ENCODE results near the gene ARHGAP10.

Gene ARHGAP10

DNA sequence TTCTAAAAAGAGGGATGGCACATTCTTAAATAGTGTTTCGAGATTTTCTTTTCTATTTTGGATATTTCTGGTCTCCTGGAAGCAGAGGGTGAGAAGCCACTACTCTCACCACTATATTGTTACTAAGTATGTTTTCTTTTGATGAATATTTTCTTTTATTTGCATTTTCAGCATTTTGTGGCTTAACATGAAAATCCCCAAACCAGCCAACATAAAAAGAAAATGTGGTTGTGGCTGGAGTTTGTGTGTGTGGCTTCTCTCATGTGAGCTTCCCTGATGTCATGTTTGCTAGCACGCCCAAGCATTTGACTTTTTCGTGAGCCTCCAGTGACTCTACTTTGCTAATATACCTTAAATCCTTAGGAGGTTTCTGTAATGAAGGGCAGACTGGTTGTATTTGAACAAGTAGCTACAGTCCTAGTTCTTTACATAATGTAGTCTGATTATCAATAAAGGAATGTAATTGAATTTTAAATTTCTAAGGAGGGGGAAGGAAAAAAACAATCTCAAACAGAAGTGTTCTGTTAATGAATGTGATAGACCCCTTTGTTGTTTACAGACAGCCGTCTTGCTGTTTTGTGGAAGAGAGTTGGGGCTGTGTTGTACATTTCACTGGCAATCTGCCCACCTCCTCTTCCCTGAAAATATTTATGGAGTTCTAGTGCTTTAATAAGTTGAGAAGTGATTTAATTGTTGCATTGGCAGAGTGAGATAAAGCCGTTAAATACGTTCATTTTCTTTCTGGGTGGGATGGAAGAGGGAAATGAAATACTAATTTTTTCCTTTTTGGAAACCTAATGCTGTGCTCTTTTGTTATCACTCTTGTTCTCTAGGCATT, 114.6 kb downstream of the ARHGAP10 start:
- DNase-seq (ENCODE audit: extremely low spot score), result peak; percentile 48
- POLR2A ChIA-PET, result no interaction called here
- CTCF ChIA-PET, result interaction anchor here (1.2 to 16.9 kb wide), 10 partner anchors 10 to 256 kb away, joined by 3 to 210 read pairs (median 4); partner anchors contain the start of gene ARHGAP10
- TF ChIP-seq CTCF (IDR thresholded peaks at IDR 0.05; ENCODE audit: control extremely low read depth, extremely low read depth, low read depth, missing control alignments), result no peak

DNA sequence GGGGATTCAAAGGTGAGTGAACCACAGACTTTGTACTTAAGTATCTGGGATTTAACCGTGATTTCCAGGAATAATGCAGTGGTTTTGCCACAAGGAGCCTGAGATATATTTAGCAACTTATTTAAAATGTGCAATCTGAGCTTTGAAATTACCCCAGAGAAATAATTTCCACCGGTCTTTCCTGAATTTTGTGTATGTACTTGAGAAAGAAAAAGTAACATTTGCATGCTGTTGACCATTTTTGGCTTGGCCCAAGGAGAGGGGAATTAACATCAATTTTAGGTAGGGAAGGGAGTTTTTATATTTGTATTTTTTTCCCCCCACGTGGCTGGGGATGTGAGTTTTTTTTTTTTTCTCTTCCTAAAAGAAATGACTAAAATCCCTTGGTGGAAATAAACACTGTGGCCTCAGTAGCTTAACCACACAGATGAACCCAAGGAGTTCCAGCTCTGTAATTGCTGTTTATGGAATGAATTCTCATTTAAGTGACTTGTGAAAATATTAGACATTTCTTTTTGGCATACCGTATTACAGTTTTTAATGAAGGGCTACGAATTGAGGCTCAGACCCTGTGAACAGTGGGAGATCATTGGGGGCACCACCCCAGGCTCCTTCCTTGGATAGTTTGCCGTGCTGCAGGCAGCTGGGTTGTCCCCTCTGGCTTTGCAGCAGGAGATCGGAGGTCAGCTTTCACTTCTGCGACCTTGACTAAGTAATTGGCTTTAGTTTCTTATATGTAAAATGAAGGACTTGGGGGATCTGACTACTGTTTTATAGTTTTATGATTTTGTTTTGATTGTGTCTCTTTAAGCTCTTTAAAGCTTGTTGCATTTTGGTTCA, 116.1 kb downstream of the ARHGAP10 start:
- no peak for TF ChIP-seq CTCF (IDR thresholded peaks at IDR 0.05; ENCODE audit: control extremely low read depth, extremely low read depth, low read depth, missing control alignments)
- DNase-seq (ENCODE audit: extremely low spot score), result no peak
- CTCF ChIA-PET, result interaction anchor here (0.9 to 16.9 kb wide), 3 partner anchors 17 to 367 kb away, joined by 3 to 210 read pairs (median 3); partner anchors contain the start of gene EDNRA
- POLR2A ChIA-PET, result no interaction called here

DNA sequence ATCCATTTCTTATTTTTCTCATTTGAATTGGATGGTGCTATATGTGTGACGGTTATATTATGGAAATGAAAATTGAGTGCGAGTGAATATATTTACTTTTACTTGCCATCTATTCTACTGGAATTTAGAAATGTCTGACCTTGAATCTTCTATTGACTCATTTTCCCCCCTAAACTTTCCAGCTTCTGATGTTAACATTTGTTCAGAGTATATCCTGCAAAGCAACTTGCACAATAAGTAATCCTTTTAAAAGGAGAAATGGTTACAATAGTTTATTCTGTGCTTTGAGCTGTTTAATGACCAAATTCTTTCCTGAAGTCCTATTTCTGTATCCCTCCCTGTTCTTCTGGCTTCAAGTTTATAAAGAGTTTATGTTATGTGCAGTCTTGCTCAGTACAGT, 116.7 kb downstream of the ARHGAP10 start:
- POLR2A ChIA-PET, result no interaction called here
- no peak for DNase-seq (ENCODE audit: extremely low spot score)
- no peak for TF ChIP-seq CTCF (IDR thresholded peaks at IDR 0.05; ENCODE audit: control extremely low read depth, extremely low read depth, low read depth, missing control alignments)
- CTCF ChIA-PET, result interaction anchor here (0.9 to 16.9 kb wide), 3 partner anchors 16 to 367 kb away, joined by 3 to 210 read pairs (median 3); partner anchors contain the start of gene EDNRA

DNA sequence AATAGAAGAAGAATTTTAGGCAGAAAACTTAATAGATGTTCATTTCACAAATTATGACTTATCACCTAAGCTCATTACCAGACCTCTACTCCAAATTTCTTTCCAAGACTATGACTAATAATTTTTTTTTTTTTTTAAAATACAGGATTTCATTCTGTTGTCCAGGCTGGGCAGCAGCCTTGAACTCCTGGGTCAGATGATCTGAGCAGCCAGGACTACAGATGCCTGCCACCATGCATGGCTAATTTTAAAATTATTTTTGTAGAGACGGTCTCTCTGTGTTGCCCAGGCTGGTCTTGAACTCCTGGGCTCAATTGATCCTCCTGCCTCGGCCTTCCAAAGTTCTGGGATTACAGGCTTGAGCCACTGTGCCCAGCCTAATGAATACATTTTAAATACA, 119.2 kb downstream of the ARHGAP10 start:
- POLR2A ChIA-PET, result no interaction called here
- DNase-seq (ENCODE audit: extremely low spot score), result no peak
- TF ChIP-seq CTCF (IDR thresholded peaks at IDR 0.05; ENCODE audit: control extremely low read depth, extremely low read depth, low read depth, missing control alignments), result no peak
- CTCF ChIA-PET, result interaction anchor here (1.0 to 16.9 kb wide), 4 partner anchors 9 to 119 kb away, joined by 4 to 210 read pairs (median 5); partner anchors contain the start of gene ARHGAP10

- TF ChIP-seq CTCF (IDR thresholded peaks at IDR 0.05; ENCODE audit: control extremely low read depth, extremely low read depth, low read depth, missing control alignments), result no peak
- no peak for DNase-seq (ENCODE audit: extremely low spot score)
- ChIA-PET CTCF (interaction anchor here (5.9 kb wide), 1 partner anchor 12 kb away, joined by 67 read pairs; no protein-coding TSS in a partner anchor), POLR2A (no interaction called here)
Observed at GRCh38 chr4:147853706-147854105, 121.8 kb downstream of the ARHGAP10 start.

DNA sequence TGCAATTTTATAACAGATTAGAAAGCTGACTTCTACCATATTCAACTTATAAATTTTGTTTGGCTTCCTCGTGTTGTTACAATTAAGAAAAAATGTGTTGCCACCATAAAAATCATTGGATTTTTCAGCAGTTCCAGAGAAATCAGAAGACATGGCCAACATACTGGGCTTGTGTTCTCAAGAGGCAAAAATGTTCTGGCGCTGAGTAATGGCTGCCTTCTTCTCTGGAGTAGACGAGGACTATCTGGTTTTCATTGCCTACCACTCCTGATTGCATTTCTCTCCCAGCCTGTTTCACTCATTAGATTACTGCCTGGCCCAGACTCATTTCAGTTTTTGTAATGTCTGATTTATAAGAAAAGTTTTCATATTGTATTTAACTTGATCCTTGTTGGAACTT, 122.3 kb downstream of the ARHGAP10 start:
- ChIA-PET POLR2A (no interaction called here), CTCF (interaction anchor here (5.9 kb wide), 1 partner anchor 12 kb away, joined by 67 read pairs; no protein-coding TSS in a partner anchor)
- TF ChIP-seq CTCF (IDR thresholded peaks at IDR 0.05; ENCODE audit: control extremely low read depth, extremely low read depth, low read depth, missing control alignments), result no peak
- DNase-seq (ENCODE audit: extremely low spot score), result no peak

Measured in GM10248 (cell line).